Upper lobe of left lung (tissue), 6 donors: ENCODE results near the gene SMC5. TPM values are rescaled to one million over a fixed set of nuclear protein-coding genes. Genes with fewer than 3 reads are reported as not detected.
A peak's percentile ranks its signal among the peaks of the same experiment; 100 is the strongest.

Experiments used
- ATAC-seq, 2 donors: fragments of 200-7000 bp; cut with Tn5 transposase; one replicate each; pipeline ENCODE4 v1.9.1; 2022; ENCODE audit warnings: mild to moderate bottlenecking in 2 of 2, moderate library complexity in 2 of 2; ENCODE audit not compliant: low FRiP score in 2 of 2
- DNase-seq, 2 donors: peaks; one replicate each; pipeline ENCODE4 v3.0.0-alpha.2; 2019 to 2020
- H3K27ac ChIP-seq, 4 donors: fragments of 200-600 bp; sonication (generic); one replicate each; pipeline ENCODE4 v1.5.1; 2016 to 2019
- H3K27me3 ChIP-seq, 4 donors: fragments of 200-600 bp; sonication (generic); one replicate each; pipeline ENCODE4 v1.5.1; 2017 to 2019
- H3K36me3 ChIP-seq, 4 donors: fragments of 200-600 bp; sonication (generic); one replicate each; pipeline ENCODE4 v1.5.1; 2016 to 2019
- H3K4me1 ChIP-seq, 4 donors: fragments of 200-600 bp; sonication (generic); one replicate each; pipeline ENCODE4 v1.5.1; 2018 to 2019
- H3K4me3 ChIP-seq, 4 donors: fragments of 200-600 bp; sonication (generic); one replicate each; pipeline ENCODE4 v1.5.1; 2017 to 2019; ENCODE audit warnings: mild to moderate bottlenecking in 2 of 4, moderate library complexity in 1 of 4
- H3K9me3 ChIP-seq, 4 donors: fragments of 200-600 bp; sonication (generic); one replicate each; pipeline ENCODE4 v1.5.1; 2018 to 2019
- EP300 ChIP-seq, 4 donors: sonication (generic); formaldehyde crosslinking; IDR thresholded peaks; one replicate each; pipeline ENCODE4 v1.5.1; 2017; ENCODE audit warnings: antibody characterized with exemption in 4 of 4, control low read depth in 2 of 4
- POLR2A ChIP-seq, 4 donors: fragments of 450-650 bp; IDR thresholded peaks; one replicate each; pipeline ENCODE4 v1.5.1; 2016 to 2017; ENCODE audit warnings: antibody characterized with exemption in 4 of 4, mild to moderate bottlenecking in 2 of 4
- POLR2AphosphoS5 ChIP-seq, 2 donors: sonication (generic); formaldehyde crosslinking; IDR thresholded peaks; one replicate each; pipeline ENCODE4 v1.5.1; 2017; ENCODE audit warnings: antibody characterized with exemption in 2 of 2
- WGBS, 2 donors: methylation state at CpG; one replicate each; pipeline ENCODE4 v1.1.5; 2017 to 2018; 5-methylcytosine and 5-hydroxymethylcytosine counted together
- total RNA-seq, 6 donors: library from RNA; depleted of rRNA in 4 of 6; stranded (reverse); fragments of >200 nt in 4 of 6; gene quantifications; one replicate each; pipeline versions ENCODE4 v1.1.0 to v1.2.1, GENCODE V29; 2016 to 2021
- TF ChIP-seq, protein P1 (sequence below), 6 experiments: fragments of 450-650 bp in 4 of 6; fragments of 200-600 bp in 2 of 6; sonication (generic) in 2 of 6; IDR thresholded peaks; one replicate each; pipeline ENCODE4 v1.5.1; 2016 to 2019; ENCODE audit warnings: antibody characterized with exemption in 6 of 6
- donor health status: DM: no; HTN: no; CAD: no; lungs with moderate emphysema.
- donor health status: DM: no; HTN: yes; CAD: no; lungs with severe emphysema.

Gene SMC5
- total RNA-seq, 6 donors from 2014 or later = 18.8 to 60.7 (median 28.2) TPM

DNA sequence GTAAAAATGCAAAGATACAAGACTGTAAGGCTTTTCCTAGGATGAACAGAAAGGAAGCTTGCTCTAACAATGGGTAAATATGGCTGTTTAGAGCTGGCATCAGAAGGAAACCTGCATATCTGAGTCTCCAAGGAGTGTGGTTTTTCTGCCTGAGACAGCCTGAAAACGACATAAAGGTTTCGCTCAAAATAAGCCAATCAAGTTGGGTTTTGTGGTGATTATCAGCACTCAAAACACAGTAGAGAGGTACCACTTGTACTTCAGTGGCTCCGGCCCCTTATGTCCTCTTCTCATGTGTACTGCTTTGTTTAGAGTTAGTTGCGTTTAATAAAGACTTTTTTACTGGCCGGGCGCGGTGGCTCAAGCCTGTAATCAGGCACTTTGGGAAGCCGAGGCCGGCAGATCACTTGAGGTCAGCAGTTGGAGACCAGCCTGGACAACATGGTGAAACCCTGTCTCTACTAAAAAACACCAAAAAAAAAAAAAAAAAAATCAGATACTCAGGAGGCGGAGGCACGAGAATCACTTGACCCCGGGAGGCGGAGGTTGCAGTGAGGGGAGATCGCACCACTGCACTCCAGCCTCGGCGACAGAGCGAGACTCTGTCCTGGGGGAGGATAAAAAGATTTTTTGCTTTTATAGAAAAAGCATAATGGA, 116.3 kb downstream of the SMC5 start:
- WGBS, 2 donors = 70 to 78% methylated on average over 17 of the region's 17 CpGs
- peak overlapping the region; percentile 37 to 64 (median 50) for H3K27ac ChIP-seq
- TF ChIP-seq EP300 (IDR thresholded peaks at IDR 0.05) = no peak
- peak in 1 of 4 donors; percentile 39 for TF ChIP-seq POLR2A (IDR thresholded peaks at IDR 0.05)
- peak in 1 of 2 donors; percentile 63 for ATAC-seq
- H3K36me3 ChIP-seq = no peaks in the 10 kb centered on the region
- DNase-seq = peak in 1 of 2 donors; percentile 34
- peak overlapping the region in 3 of 4 donors; percentile 10 to 25 (median 25) for H3K4me3 ChIP-seq
- H3K27me3 ChIP-seq = no peaks in the 10 kb centered on the region
- H3K9me3 ChIP-seq = no peaks in the 10 kb centered on the region
- H3K4me1 ChIP-seq = peaks cover 3 to 7% (median 4%) of the 10 kb centered on the region in 4 donors

DNA sequence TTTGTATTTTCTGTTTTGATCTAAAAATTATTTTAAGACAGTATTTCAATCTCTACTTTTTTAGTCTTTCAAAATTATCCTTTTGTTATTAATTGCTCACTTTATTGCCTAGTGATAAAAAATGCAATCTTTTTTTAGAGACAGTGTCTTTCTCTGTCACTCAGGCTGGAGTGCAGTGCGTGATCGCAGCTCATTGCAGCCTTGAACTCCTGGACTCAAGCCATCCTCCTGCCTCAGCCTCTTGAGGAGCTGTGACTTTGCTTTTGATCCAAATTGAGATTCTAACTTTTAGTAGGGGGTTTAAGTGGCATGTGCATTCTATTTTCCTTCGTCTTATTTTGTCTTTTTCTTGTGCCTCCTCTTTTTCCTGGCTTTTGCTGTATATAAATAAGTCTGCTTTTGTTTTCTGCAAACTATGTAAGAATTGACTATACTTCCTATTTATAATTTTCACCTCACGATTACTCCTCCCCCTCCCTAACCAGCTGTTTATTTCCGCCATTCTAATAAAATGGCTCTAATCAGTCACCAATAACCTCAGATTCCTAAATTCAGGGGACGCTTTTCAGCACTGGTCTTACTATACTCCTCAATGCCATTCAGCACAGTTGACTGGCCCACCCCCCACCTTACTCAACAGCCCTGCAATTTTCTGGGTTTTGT, 123.4 kb downstream of the SMC5 start:
- Histone ChIP-seq H3K36me3 (peaks cover 6 to 45% (median 14%) of the 10 kb centered on the region in 4 donors), H3K27ac (peak overlapping the region in 1 of 4 donors; percentile 0), H3K4me3 (no peak overlapping the region), H3K9me3 (no peaks in the 10 kb centered on the region), H3K27me3 (no peaks in the 10 kb centered on the region), H3K4me1 (peaks cover 6 to 28% (median 23%) of the 10 kb centered on the region in 4 donors)
- DNase-seq = no peak
- TF ChIP-seq, protein P1, sequence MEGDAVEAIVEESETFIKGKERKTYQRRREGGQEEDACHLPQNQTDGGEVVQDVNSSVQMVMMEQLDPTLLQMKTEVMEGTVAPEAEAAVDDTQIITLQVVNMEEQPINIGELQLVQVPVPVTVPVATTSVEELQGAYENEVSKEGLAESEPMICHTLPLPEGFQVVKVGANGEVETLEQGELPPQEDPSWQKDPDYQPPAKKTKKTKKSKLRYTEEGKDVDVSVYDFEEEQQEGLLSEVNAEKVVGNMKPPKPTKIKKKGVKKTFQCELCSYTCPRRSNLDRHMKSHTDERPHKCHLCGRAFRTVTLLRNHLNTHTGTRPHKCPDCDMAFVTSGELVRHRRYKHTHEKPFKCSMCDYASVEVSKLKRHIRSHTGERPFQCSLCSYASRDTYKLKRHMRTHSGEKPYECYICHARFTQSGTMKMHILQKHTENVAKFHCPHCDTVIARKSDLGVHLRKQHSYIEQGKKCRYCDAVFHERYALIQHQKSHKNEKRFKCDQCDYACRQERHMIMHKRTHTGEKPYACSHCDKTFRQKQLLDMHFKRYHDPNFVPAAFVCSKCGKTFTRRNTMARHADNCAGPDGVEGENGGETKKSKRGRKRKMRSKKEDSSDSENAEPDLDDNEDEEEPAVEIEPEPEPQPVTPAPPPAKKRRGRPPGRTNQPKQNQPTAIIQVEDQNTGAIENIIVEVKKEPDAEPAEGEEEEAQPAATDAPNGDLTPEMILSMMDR (IDR thresholded peaks at IDR 0.05) = no peak
- TF ChIP-seq EP300 (IDR thresholded peaks at IDR 0.05) (no peak), POLR2A (IDR thresholded peaks at IDR 0.05) (no peak), POLR2AphosphoS5 (IDR thresholded peaks at IDR 0.05) (no peak)
- 72 to 77% methylated on average over 6 of the region's 6 CpGs for WGBS, 2 donors
- no peak for ATAC-seq

DNA sequence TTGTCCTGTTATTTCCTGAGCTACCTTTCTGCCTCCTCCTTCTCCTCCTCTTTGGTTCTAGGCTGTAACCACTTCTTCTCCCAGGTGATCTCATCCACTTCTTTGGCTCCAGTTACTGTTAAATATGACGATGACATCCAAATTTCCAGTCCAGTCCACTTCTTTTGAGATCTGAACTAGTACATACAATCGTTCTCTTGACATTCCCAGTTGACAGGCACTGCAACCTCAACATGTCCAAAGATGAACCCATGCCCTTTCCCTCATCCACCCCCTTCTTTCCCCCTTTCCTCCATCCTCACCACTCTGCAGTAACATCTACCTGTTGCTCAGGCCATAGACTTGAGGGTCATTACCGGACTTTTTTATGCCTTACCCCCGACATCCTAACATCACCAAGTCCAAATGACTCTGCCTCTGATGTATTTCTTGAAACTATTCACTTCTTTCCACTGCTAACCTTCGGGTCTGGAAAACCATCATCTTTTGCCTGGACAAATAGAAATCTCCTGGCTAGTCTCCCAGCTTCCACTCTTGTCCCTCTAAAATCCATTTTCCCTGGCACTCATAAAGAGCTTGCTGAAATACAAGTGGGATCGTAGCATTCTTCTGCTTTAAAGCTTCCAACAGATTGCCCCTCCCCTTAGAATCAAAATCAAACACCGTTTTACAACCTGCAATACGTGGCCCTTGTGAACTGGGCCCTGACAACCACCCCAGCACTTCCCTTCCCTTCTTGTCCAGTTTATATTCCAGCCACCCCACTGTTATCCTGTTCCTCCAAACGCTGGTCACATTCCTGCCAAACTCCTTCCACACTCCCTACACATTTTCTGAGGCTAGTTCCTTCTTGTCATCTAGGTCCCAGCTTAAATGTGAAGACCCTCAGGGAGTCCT, 124.2 kb downstream of the SMC5 start:
- no peak for ATAC-seq

DNA sequence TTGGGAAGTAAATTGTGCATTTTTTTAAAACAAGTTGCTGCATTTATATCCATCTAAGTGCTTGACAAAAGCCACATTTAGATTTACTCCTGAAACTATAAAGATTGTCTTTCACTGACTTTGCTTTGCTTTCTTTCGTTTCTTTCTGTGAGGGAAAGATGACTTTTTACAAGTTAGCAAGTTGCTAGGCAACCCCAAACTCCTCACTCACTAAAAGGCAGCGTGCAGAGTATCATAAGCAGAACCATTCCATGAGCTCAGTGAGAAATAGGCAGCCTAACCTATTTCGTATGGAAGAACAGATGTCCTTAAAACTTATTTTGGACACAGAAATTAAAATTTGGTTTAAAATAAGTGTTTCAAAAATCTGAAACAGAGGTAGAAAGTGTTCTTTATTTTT, 126.6 kb downstream of the SMC5 start:
- Histone ChIP-seq H3K9me3 (no peaks in the 10 kb centered on the region), H3K27ac (no peak overlapping the region), H3K27me3 (no peaks in the 10 kb centered on the region), H3K4me1 (peaks cover 19 to 56% (median 40%) of the 10 kb centered on the region in 4 donors), H3K36me3 (peaks cover 7 to 52% (median 20%) of the 10 kb centered on the region in 4 donors), H3K4me3 (no peak overlapping the region)
- no peak for ATAC-seq
- DNase-seq = no peak
- no peak for TF ChIP-seq POLR2A (IDR thresholded peaks at IDR 0.05)
- TF ChIP-seq, protein P1 (IDR thresholded peaks at IDR 0.05) = no peak
- no peak for TF ChIP-seq POLR2AphosphoS5 (IDR thresholded peaks at IDR 0.05)
- TF ChIP-seq EP300 (IDR thresholded peaks at IDR 0.05) = no peak
- 82 to 86% methylated on average over 3 of the region's 3 CpGs for WGBS, 2 donors

More for the DNA sequence above, 124.2 kb downstream of the SMC5 start:
- peaks cover 7 to 52% (median 20%) of the 10 kb centered on the region in 4 donors for H3K36me3 ChIP-seq
- H3K27ac ChIP-seq = peak overlapping the region in 1 of 4 donors; percentile 0
- H3K4me1 ChIP-seq = peaks cover 6 to 36% (median 26%) of the 10 kb centered on the region in 4 donors
- TF ChIP-seq, protein P1 (IDR thresholded peaks at IDR 0.05) = no peak
- peak in 1 of 2 donors; percentile 21 for TF ChIP-seq POLR2AphosphoS5 (IDR thresholded peaks at IDR 0.05)
- no peaks in the 10 kb centered on the region for H3K27me3 ChIP-seq
- no peaks in the 10 kb centered on the region for H3K9me3 ChIP-seq
- no peak overlapping the region for H3K4me3 ChIP-seq
- 58 to 65% methylated on average over 9 of the region's 9 CpGs for WGBS, 2 donors
- DNase-seq = no peak

DNA sequence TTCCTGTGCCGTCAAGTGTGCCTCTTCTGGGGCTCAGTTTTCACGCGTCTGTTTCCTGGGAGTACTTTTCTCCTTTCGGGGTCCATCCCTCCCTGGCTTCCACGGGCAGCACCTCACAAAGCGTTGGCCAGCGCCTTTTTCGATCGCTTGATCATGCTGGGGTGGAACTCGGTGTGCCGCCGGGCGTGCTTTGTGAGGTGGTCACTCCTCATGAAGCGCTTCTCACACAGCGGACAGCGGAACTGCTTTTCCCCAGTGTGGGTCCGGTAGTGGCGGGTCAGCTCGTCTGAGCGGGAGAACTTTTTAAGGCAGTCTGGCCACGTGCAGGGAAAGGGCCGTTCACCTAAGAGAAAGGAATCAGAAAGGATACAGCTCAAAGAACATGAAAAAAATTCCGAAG, 128.9 kb downstream of the SMC5 start:
- DNase-seq (peak in 1 of 2 donors; percentile 52), ATAC-seq (no peak)
- Histone ChIP-seq H3K36me3 (peaks cover 7 to 49% (median 20%) of the 10 kb centered on the region in 4 donors), H3K4me3 (no peak overlapping the region), H3K9me3 (no peaks in the 10 kb centered on the region), H3K27ac (no peak overlapping the region), H3K4me1 (peaks cover 42 to 70% (median 56%) of the 10 kb centered on the region in 4 donors), H3K27me3 (no peaks in the 10 kb centered on the region)
- TF ChIP-seq, protein P1 (IDR thresholded peaks at IDR 0.05) = no peak
- TF ChIP-seq POLR2AphosphoS5 (IDR thresholded peaks at IDR 0.05) = peak in 1 of 2 donors; percentile 30
- WGBS, 2 donors = 90 to 92% methylated on average over 23 of the region's 23 CpGs
